ENCODE measurements around the gene RBPJ. TPM values are rescaled to one million over a fixed set of nuclear protein-coding genes. Genes with fewer than 3 reads are reported as not detected.

Gene RBPJ
- total RNA-seq, 4 donors from 2014 or later: 60.4 to 99.3 (median 78.5) TPM

DNA sequence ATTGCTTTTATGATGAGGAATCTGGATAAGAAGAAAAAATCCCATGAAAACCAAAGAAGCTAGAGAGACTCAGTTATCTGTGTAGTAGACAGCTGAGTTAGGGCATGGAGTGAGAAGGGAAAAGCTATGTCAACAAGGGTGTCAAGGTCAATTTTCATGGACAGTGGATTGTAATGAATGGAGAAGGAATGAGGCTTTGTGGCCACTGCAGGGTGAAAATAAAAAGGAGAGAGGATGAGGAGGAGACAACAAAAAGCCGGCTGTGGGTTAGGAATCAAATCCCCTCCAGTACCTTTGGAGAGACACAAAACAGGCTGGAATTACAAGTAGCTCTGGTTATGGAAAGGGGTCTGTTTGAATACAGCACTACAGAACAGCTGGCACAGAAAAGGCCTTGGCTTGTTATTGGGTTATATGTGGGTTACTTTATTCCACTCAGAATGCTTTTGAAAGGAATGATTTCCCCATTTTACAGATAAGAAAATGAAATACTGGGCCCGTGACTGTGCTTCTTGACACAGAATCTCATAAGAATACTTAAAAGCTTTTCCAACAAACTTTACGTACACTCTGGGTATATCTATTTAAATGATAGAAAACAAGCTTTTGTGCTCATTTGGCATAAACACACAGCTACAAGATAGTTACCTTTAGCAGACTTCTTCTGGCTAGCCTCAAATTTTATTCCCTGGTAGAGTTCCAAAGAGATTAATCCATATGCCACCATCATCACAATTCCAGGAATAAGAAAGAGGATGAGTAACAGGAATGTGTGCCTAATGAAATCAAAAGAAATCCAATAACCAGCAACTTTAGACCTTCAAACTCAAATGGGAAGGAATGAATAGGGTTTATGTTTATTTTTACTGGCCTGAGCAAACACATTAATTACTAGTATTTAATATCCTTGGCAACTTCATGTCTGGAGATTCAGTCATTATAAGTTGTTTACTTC, 162.0 kb downstream of the RBPJ start:
- no peak overlapping the region for H3K27ac ChIP-seq
- DNase-seq: no peak

DNA sequence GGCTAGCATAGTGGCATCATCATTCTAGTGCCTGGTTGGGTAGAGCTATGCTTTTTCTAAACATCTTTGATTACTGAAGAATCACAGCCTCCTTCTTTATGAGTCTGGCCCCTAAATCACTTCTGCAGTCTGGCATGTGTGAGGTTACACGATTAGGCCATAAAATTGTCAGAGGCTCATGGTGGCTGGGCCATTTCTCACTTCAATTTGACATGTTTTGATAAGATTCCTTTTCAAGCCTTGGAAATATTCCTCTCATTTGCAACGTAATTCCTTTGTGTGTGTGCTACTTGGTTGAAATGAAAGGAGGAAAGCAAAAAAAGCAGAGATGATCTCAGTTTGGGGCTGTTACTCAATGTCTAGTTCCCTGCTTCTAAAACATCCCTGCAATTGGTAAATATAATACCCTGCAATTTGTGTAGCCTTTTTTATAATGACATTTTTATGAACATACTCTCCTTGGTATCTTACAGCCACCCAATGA, 163.3 kb downstream of the RBPJ start:
- no peak for DNase-seq
- intact Hi-C loops (cut with DNase I): no loop called here
- no peaks in the 10 kb centered on the region for H3K36me3 ChIP-seq
- no peaks in the 10 kb centered on the region for H3K9me3 ChIP-seq
- H3K27me3 ChIP-seq: no peaks in the 10 kb centered on the region
- no peak overlapping the region for H3K4me3 ChIP-seq (replicated peaks in 1 of 3)
- WGBS, 2 donors: 49 to 71% methylated on average over 2 of the region's 2 CpGs
- H3K27ac ChIP-seq: no peak overlapping the region
- no peaks in the 10 kb centered on the region for H3K4me1 ChIP-seq
- TF ChIP-seq CTCF (IDR thresholded peaks at IDR 0.05) (no peak), POLR2A (IDR thresholded peaks at IDR 0.05) (no peak)

More for the DNA sequence above, 162.0 kb downstream of the RBPJ start:
- TF ChIP-seq POLR2A (IDR thresholded peaks at IDR 0.05) (no peak), CTCF (IDR thresholded peaks at IDR 0.05) (no peak)
- Histone ChIP-seq H3K4me1 (no peaks in the 10 kb centered on the region), H3K4me3 (replicated peaks in 1 of 3) (no peak overlapping the region), H3K9me3 (no peaks in the 10 kb centered on the region), H3K36me3 (no peaks in the 10 kb centered on the region), H3K27me3 (no peaks in the 10 kb centered on the region)
- intact Hi-C loops (cut with DNase I): no loop called here
- 66 to 73% methylated on average over 3 of the region's 3 CpGs for WGBS, 2 donors

- no peak overlapping the region for H3K4me3 ChIP-seq (replicated peaks in 1 of 3)
- intact Hi-C loops (cut with DNase I): no loop called here
- no peaks in the 10 kb centered on the region for H3K27me3 ChIP-seq
- DNase-seq: no peak
- H3K27ac ChIP-seq: no peak overlapping the region
- no peaks in the 10 kb centered on the region for H3K36me3 ChIP-seq
- TF ChIP-seq POLR2A (IDR thresholded peaks at IDR 0.05) (no peak), CTCF (IDR thresholded peaks at IDR 0.05) (no peak)
- no peaks in the 10 kb centered on the region for H3K4me1 ChIP-seq
- 86 to 93% methylated on average over 5 of the region's 5 CpGs for WGBS, 2 donors
- no peaks in the 10 kb centered on the region for H3K9me3 ChIP-seq
Measured at GRCh38 chr4:26484516-26484915, 163.7 kb downstream of the RBPJ start.

Other genes with a start within 250 kb of the RBPJ start
- not detected for gene CCKAR, start 169.5 kb downstream of the RBPJ start, total RNA-seq